Gastroesophageal sphincter (tissue), 4 donors: ENCODE measurements around the gene ZNF737. TPM values are rescaled to one million over a fixed set of nuclear protein-coding genes. Genes with fewer than 3 reads are reported as not detected.
"Not testable (repeated sequence)": the region's sequence is repeated elsewhere in the genome, so short reads cannot be mapped to it uniquely, and the experiment has no call there.

Source experiments
- ATAC-seq: fragments of 150-250 bp; one replicate; pipeline ENCODE4 v1.9.1; 2016; ENCODE audit warnings: mild to moderate bottlenecking, moderate library complexity
- H3K27ac ChIP-seq, 4 donors: fragments of 200-600 bp; sonication (generic) in 3 of 4; 1 replicate in 3 of 4; 2 replicates in 1 of 4; pipeline ENCODE4 v1.5.1; 2016 to 2019
- H3K27me3 ChIP-seq: fragments of 200-600 bp; sonication (generic); one replicate; pipeline ENCODE4 v1.5.1; 2019
- H3K36me3 ChIP-seq, 2 donors: fragments of 200-600 bp; sonication (generic); one replicate each; pipeline ENCODE4 v1.5.1; 2019; ENCODE audit warnings: control low read depth in 1 of 2
- H3K4me1 ChIP-seq, 3 donors: fragments of 200-600 bp; sonication (generic); 1 replicate in 2 of 3; 2 replicates in 1 of 3; pipeline ENCODE4 v1.5.1; 2016 to 2019; ENCODE audit warnings: control low read depth in 2 of 3
- H3K4me3 ChIP-seq, 2 donors: fragments of 200-600 bp; sonication (generic); one replicate each; pipeline ENCODE4 v1.5.1; 2019; ENCODE audit warnings: mild to moderate bottlenecking in 1 of 2, moderate library complexity in 1 of 2
- H3K9me3 ChIP-seq, 3 donors: fragments of 200-600 bp; sonication (generic); one replicate each; pipeline ENCODE4 v1.5.1; 2017 to 2019; ENCODE audit warnings: control low read depth in 2 of 3
- EP300 ChIP-seq: sonication (generic); formaldehyde crosslinking; IDR thresholded peaks from one replicate; pipeline ENCODE4 v1.6.1; 2017; ENCODE audit warnings: antibody characterized with exemption, mild to moderate bottlenecking
- POLR2A ChIP-seq, 2 donors: fragments of 450-650 bp; IDR thresholded peaks; one replicate each; pipeline ENCODE4 v1.6.1; 2017; ENCODE audit warnings: antibody characterized with exemption in 2 of 2, mild to moderate bottlenecking in 2 of 2, moderate library complexity in 1 of 2
- POLR2AphosphoS5 ChIP-seq: sonication (generic); formaldehyde crosslinking; IDR thresholded peaks from one replicate; pipeline ENCODE4 v1.6.1; 2017; ENCODE audit warnings: antibody characterized with exemption
- WGBS, 2 donors: methylation state at CpG; one replicate each; pipeline ENCODE4 v1.1.5; 2018; ENCODE audit warnings: low coverage in 1 of 2; 5-methylcytosine and 5-hydroxymethylcytosine counted together
- total RNA-seq, 4 donors: library from RNA; depleted of rRNA; stranded (reverse); fragments of >200 nt; gene quantifications; one replicate each; pipeline ENCODE4 v1.1.0, GENCODE V29; 2016
- TF ChIP-seq, protein P1 (sequence below), 4 experiments: fragments of 200-600 bp in 2 of 4; fragments of 450-650 bp in 2 of 4; sonication (generic) in 1 of 4; IDR thresholded peaks; one replicate each; pipeline ENCODE4 v1.5.1; 2017 to 2019; ENCODE audit warnings: antibody characterized with exemption in 4 of 4, mild to moderate bottlenecking in 2 of 4, moderate library complexity in 2 of 4

Gene ZNF737
- total RNA-seq, 4 donors from 2014 or later = 6.7 to 12.5 (median 10.6) TPM

DNA sequence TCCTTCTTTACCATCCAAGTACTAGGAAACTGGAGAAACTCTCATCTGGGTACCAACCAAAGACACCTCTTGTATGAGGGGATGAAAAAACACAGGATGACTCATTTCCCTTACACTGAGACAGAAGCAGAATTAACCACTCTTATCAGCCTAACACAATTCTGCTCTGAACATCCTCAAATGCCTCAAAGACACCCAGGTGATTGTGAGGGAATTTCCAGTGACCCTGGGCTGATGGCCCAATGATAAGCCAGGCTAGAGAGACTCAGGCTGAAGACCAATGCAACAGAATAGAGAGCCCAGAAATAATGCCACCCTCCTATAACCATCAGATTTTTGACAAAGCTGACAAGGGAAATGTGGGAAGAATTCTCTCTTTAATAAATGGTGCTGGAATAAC, 7.0 kb downstream of the ZNF737 start:
- no peak for ATAC-seq
- Histone ChIP-seq H3K27me3 (no peaks in the 10 kb centered on the region), H3K4me1 (peaks cover 0 to 43% (median 2%) of the 10 kb centered on the region in 3 donors), H3K27ac (no peak overlapping the region), H3K9me3 (peaks cover 0 to 75% (median 0%) of the 10 kb centered on the region in 3 donors), H3K36me3 (peaks cover 0 to 33% of the 10 kb centered on the region in 2 donors), H3K4me3 (no peak overlapping the region)
- TF ChIP-seq EP300 = no peak
- TF ChIP-seq, protein P1, sequence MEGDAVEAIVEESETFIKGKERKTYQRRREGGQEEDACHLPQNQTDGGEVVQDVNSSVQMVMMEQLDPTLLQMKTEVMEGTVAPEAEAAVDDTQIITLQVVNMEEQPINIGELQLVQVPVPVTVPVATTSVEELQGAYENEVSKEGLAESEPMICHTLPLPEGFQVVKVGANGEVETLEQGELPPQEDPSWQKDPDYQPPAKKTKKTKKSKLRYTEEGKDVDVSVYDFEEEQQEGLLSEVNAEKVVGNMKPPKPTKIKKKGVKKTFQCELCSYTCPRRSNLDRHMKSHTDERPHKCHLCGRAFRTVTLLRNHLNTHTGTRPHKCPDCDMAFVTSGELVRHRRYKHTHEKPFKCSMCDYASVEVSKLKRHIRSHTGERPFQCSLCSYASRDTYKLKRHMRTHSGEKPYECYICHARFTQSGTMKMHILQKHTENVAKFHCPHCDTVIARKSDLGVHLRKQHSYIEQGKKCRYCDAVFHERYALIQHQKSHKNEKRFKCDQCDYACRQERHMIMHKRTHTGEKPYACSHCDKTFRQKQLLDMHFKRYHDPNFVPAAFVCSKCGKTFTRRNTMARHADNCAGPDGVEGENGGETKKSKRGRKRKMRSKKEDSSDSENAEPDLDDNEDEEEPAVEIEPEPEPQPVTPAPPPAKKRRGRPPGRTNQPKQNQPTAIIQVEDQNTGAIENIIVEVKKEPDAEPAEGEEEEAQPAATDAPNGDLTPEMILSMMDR (IDR thresholded peaks at IDR 0.05) = no peak

DNA sequence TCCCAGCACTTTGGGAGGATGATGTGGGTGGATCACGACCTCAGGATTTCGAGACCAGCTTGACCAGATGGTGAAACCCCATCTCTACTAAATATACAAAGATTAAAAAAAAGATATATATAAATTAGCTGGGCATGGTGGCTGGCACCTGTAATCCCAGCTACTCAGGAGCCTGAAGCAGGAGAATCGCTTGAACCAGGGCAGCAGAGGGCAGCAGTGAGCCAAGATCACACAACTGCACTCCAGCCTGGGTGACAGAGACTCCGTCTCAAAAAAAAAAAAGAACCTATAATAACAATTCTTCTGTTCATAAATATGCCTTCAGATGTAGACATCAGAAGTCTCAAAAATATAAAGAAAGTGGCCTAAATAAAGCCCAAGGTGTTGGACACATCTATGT, 7.6 kb downstream of the ZNF737 start:
- ATAC-seq = no peak
- Histone ChIP-seq H3K4me1 (peaks cover 0 to 37% (median 2%) of the 10 kb centered on the region in 3 donors), H3K27me3 (no peaks in the 10 kb centered on the region), H3K27ac (no peak overlapping the region), H3K9me3 (peaks cover 0 to 80% (median 0%) of the 10 kb centered on the region in 3 donors), H3K36me3 (peaks cover 0 to 38% of the 10 kb centered on the region in 2 donors), H3K4me3 (no peak overlapping the region)
- no peak for TF ChIP-seq POLR2A (IDR thresholded peaks at IDR 0.05)
- no peak for TF ChIP-seq POLR2AphosphoS5
- TF ChIP-seq, protein P1 (IDR thresholded peaks at IDR 0.05) = peak in 2 of 4 experiments; percentile 18 to 62
- no peak for TF ChIP-seq EP300
- WGBS, 2 donors = 37 to 52% methylated on average over 3 to 4 of the region's 4 CpGs

DNA sequence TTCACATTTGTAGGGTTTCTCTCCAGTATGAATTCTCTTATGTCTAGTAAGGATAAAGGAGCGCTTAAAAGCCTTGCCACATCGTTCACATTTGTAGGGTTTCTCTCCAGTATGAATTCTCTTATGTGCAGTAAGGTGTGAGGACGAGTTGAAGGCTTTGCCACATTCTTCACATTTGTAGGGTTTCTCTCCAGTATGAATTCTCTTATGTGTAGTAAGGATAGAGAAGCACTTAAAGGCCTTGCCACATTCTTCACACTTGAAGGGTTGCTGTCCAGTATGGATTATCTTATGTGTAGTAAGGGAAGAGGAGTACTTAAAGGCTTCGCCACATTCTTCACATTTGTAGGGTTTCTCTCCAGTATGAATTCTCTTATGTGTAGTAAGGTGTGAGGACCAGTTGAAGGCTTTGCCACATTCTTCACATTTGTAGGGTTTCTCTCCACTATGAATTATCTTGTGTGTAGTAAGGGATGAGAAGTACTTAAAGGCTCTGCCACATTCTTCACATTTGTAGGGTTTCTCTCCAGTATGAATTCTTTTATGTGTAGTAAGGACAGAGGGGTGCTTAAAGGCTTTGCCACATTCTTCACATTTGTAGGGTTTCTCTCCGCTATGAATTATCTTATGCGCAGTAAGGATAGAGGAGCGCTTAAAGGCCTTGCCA, 20.8 kb downstream of the ZNF737 start:
- not testable (repeated sequence) for H3K27me3 ChIP-seq, H3K27ac ChIP-seq, H3K4me3 ChIP-seq, ATAC-seq, H3K4me1 ChIP-seq
- Histone ChIP-seq H3K36me3 (peaks cover 25 to 85% of the 10 kb centered on the region in 2 donors), H3K9me3 (peaks cover 8 to 100% (median 21%) of the 10 kb centered on the region in 3 donors)
- WGBS, 2 donors = 94 to 97% methylated on average over 6 to 7 of the region's 7 CpGs

DNA sequence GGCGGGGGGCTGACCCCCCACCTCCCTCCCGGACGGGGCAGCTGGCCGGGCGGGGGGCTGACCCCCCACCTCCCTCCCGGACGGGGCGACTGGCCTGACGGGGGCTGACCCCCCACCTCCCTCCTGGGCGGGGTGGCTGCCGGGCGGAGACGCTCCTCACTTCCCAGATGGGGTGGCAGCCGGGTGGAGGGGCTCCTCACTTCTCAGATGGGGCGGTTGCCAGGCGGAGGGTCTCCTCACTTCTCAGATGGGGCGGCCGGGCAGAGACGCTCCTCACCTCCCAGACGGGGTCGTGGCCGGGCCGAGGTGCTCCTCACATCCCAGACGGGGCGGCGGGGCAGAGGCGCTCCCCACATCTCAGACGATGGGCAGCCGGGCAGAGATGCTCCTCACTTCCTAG, 35.3 kb downstream of the ZNF737 start:
- H3K4me3 ChIP-seq, H3K27ac ChIP-seq, H3K27me3 ChIP-seq, H3K4me1 ChIP-seq, ATAC-seq: not testable (repeated sequence)
- Histone ChIP-seq H3K9me3 (peaks cover 0 to 34% (median 0%) of the 10 kb centered on the region in 3 donors), H3K36me3 (peaks cover 0 to 20% of the 10 kb centered on the region in 2 donors)
- no CpG with 5 or more reads among the region's 29 CpGs for WGBS, 2 donors

DNA sequence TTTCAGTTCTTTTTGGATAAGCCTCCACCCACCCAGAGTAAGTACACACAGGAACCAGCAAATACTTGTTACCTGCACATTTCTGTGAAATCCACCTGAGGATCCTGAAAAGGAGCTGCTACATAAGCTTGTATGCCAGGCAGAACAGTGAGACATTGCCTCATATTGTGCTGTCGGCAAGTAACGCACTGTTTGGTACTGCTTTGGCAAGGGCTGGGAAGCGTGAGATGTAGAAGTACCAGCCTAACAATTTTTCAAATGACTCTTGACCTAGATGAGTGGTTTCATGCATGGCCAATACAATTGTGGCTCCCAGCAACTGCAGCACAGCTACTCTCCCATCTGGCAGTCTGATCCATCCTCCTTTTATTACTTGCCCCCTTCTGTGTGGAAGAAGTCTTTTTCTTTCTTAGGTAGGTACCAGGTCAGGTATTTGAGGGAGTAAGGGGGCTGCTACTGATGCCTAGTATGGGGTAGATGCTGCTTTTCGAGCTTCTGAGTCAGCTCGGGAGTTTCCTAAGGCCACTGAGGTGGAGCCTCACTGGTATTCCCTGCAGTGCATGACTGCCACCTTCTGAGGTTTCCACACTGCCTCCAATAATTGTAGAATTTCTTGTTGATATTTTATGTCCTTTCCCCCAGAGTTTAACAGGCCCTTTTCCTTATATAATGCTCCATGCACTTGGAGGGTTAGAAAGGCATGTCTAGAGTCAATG, 52.2 kb downstream of the ZNF737 start:
- no peaks in the 10 kb centered on the region for H3K4me1 ChIP-seq
- TF ChIP-seq POLR2AphosphoS5 = no peak
- TF ChIP-seq, protein P1 (IDR thresholded peaks at IDR 0.05) = no peak
- no peak for TF ChIP-seq POLR2A (IDR thresholded peaks at IDR 0.05)
- no peak for TF ChIP-seq EP300
- H3K27me3 ChIP-seq = no peaks in the 10 kb centered on the region
- 69 to 83% methylated on average over 4 to 5 of the region's 5 CpGs for WGBS, 2 donors
- no peak overlapping the region for H3K4me3 ChIP-seq
- no peaks in the 10 kb centered on the region for H3K36me3 ChIP-seq
- ATAC-seq = no peak
- no peak overlapping the region for H3K27ac ChIP-seq
- H3K9me3 ChIP-seq = peaks cover 0 to 13% (median 2%) of the 10 kb centered on the region in 3 donors

DNA sequence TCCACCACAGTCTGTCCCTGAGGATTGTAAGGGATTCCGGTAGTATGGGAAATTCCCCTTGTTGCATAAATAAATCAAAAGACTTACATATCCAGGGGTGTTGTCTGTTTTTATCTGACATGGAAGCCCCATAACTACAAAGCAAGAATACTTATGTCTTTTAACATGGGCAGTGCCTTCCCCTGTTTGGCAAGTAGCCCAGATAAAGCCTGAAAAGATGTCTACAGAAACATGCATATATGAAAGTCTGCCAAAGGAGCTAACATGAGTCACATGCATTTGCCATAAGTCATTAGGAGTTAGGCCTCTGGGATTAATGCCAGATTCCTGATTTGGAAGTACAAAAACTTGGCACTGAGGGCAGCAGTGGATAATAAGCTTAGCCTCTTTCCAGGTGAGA, 62.1 kb downstream of the ZNF737 start:
- no peaks in the 10 kb centered on the region for H3K27me3 ChIP-seq
- 14 to 33% methylated on average over 1 of the region's 1 CpG for WGBS, 2 donors
- H3K4me1 ChIP-seq = peaks cover 0 to 13% (median 0%) of the 10 kb centered on the region in 3 donors
- no peaks in the 10 kb centered on the region for H3K36me3 ChIP-seq
- TF ChIP-seq POLR2AphosphoS5 (peak; percentile 46), EP300 (no peak)
- no peaks in the 10 kb centered on the region for H3K9me3 ChIP-seq
- no peak overlapping the region for H3K27ac ChIP-seq
- no peak overlapping the region for H3K4me3 ChIP-seq
- no peak for ATAC-seq

Other genes starting within 250 kb of the ZNF737 start
- 10 to 100 TPM; 13.3 to 27.1 (median 14.6) TPM for gene ZNF626, start 95.8 kb upstream of the ZNF737 start, total RNA-seq
- 1 to 10 TPM in 3 of 4 donors, not detected in 1; 1.7 to 2.0 (median 1.7) TPM for gene ZNF66, start 210.5 kb upstream of the ZNF737 start, total RNA-seq